HG02798 (cell line): ENCODE results near the gene HAGHL.
"Not testable (repeated sequence)": the region's sequence is repeated elsewhere in the genome, so short reads cannot be mapped to it uniquely, and the experiment has no call there.

ENCODE experiments used
- ATAC-seq: cut with Tn5 transposase; IDR thresholded peaks from one replicate; pipeline ENCODE4 v1.9.1; 2021; ENCODE audit warnings: mild to moderate bottlenecking; ENCODE audit not compliant: unreplicated experiment, poor library complexity

Gene HAGHL

DNA sequence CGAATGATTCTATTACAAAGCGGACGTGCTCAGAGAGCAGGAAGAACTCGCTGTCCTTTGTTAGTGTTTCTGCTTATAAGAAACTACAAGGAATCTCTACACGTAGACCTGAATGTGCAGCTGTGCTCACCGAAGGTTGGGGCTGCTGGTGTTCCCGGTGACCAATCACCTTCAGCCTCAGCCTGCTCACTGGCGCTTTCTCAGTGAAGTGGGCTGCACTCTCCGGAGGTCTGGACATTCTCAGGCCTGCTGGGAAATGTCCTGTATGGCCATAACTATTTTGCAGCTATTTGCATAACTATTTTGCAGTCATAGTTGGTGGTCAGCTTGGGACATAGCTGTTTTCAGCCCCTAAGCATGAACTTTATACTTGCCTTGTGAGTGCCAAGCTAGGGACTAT is 23.6 kb downstream of the HAGHL start:
- no peak for ATAC-seq

DNA sequence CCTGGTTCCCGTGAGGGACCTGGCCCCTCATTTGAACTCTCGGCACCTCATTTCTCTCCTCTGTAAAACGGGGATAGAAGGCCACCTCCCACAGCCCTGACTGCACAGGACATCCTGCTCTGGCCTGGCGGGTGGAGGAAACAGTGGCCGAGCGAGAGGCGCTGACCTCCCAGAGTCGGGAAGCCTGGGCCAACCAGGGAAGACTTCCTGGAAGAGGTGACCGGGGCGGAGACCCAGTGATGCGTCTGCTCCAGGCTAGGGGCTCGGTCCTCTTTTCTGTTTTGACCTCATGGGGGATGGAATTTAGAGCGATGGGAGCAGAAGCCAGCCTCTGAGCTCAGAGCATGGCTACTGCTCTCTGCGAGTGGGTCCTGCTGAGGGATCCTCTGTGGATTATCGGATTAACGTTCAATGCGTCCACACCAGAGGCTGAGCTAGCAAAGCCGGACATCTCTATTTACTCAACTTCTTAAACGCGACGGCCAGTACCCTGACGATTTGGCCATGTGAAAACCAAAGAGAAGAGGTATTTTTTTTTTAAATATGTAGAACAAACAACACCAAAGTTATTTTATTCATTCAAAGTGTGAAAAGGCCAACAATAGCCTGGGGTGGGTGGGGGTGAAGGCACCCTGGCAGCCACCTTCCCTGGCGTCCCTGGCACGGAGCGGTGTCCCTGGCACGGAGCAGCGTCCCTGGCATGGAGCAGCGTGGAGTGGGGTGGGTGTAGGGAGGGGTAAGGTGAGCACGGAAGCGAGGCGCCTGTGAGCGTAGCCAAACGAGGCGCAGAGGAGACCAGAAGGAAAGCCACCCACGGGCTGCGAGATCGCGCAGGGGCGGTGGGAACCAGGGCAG is 24.5 kb downstream of the HAGHL start:
- ATAC-seq, result no peak

DNA sequence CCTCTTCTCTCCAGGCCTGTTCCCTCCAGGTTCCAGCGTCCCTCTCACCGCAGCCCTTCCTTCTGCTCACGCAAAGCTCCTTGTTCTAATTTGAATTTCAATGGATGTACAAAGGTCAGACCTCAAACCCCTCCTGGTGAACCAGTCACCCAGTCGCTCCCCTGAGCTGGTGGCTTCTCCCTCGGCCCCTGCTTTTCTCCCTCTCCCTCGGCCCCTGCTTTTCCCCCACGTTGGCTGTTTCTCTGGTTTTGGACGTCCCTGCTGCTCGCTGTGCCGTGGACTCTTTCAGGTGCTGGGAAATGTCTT is 25.1 kb downstream of the HAGHL start:
- no peak for ATAC-seq

DNA sequence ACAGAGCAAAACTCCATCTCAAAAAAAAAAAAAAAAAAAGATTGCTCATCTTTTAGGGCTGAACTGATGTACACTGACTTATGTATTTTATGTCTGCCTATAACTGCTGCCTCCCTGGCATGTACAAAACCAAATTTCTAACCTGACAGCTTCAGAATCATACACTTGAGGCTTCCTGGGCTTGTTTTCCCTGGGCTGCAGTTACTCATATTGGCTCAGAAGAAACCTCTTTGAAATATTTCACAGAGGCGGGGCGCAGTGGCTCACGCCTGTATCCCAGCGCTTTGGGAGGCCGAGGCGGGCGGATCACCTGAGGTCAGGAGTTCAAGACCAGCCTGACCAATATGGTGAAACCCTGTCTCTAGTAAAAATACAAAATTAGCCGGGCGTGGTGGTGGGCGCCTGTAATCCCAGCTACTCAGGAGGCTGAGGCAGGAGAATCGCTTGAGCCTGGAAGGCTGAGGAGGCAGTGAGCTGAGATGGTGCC is 27.3 kb downstream of the HAGHL start:
- ATAC-seq, result not testable (repeated sequence)

DNA sequence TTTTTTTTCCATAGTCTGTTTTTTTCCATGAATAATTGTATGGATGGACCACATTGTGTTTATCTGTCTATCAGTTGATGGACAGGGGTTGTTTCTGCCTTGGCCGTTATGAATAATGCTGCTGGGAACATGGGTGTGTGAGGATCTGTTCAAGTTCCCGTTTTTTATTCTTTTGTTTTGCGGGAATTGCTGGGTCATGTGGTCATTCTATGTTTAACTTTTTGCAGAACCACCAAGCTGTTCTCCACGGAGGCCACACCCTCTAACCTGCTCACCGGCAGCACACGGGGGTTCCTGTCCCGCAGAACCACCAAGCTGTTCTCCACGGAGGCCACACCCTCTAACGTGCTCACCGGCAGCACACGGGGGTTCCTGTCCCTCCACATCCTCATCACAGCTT is 27.8 kb downstream of the HAGHL start:
- no peak for ATAC-seq

DNA sequence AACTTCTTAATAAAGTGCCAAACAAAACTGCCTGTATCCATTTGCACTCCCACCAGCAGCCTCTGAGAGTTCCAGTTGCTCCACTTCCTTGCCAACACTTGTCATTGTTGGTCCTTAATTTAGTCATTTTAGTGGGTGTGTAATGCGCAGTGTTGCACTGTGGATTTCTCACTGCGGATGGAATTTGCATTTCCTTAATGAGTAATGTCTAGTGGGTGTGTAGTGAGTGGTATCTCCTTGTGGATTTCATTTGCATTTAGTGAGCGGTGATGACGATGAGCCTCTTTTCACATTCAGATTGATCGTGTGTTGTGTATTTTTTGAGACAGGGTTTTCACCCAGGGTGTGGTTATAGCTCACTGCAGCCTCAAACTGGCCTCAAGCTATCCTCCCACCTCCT is 29.5 kb downstream of the HAGHL start:
- ATAC-seq, result no peak

DNA sequence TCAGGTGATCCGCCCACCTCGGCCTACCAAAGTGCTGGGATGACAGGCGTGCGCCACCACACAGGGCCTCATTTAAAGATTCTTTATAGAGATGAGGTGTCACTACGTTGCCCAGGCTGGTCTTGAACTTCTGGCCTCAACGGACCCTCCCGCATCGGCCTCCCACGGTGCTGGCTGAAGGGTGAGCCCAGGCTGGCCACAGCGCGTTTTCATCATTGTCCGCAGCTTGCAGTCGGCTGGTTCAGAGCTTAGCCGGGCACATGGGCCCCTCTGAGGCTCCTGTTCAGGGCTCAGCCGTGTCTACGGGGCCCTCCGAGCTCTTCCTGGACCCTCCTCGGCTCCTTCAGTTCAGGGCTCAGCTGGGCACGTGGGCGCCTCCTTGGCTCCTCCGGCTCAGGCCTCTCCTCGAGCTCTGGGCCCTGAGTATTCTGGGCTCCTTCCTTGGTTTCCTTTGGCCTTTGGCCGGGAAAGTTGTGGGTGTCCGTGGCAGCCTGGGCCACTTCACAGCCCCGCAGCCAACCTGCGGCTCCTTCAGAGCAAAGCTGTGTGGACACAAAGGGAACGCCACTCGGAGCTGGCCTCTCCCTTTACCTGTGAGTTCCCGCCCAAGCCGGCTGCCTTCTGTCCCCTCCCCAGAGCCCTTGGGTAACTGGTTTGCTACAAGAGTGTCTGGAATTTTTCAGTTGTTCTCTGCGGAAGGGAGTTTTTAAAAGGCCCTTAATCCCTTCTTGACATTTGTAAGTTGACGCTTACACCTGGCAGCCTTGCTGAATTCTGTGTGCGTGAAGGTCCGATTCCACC is 32.4 kb downstream of the HAGHL start:
- no peak for ATAC-seq

DNA sequence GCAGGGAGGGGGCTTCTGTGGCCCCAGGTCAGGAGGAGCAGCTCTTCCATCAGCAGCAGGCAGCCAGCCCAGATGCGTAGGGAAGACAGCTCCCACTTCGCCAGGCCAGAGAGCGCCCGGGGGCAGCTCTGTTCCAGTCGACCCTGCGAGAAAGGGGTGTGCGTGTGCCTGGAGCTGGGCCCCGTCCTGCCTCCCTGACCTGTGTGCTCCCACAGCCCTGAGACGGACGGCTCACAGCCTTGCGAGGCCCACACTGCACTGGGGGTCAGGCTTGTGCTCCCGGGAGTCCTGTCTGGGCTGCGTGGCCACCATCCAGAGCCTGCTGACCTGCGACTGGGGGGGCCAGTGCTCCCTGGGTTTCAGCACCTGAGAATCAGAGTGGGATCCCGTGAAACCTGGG is 33.2 kb downstream of the HAGHL start:
- ATAC-seq, result no peak

DNA sequence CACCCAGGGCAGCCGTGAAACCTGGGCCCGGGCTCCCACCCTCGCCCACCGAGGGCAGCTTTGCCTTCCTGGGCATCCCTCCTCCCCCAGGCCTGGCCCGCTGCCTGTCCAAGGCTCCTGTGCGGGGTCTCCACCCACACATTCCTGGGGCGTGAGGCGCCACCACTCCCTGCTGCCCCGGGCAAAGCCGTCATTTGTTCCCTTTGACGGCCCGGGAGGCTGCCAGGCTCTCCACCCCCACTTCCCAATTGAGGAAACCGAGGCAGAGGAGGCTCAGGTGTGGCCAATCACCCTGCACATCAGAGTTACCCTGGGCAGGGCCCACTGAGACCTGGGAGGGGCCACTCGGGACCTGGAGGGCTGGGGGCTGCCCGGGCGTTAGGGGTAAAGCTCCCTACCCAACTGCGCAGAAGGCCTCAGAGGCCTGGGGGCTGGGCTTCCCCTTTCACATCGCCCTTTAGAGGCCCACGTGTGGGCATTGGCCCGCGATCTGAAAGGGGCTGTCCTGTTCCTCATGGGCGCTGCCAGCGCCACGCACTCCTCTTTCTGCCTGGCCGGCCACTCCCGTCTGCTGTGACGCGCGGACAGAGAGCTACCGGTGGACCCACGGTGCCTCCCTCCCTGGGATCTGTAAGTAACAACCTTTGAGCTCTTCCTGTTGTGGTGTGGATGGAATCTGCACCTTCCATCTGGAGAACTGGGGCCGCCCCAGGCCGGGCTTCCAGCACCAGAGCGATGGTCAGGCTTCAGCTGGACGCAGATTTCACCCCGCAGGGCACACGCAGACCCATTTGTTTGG is 33.8 kb downstream of the HAGHL start, which contains the start of gene MSLN:
Gene MSLN, plus strand, starts transcription at position 190 of the 799 bp plus-strand sequence. CDS start 1,947 bp downstream, outside the sequence.
- no peak for ATAC-seq

DNA sequence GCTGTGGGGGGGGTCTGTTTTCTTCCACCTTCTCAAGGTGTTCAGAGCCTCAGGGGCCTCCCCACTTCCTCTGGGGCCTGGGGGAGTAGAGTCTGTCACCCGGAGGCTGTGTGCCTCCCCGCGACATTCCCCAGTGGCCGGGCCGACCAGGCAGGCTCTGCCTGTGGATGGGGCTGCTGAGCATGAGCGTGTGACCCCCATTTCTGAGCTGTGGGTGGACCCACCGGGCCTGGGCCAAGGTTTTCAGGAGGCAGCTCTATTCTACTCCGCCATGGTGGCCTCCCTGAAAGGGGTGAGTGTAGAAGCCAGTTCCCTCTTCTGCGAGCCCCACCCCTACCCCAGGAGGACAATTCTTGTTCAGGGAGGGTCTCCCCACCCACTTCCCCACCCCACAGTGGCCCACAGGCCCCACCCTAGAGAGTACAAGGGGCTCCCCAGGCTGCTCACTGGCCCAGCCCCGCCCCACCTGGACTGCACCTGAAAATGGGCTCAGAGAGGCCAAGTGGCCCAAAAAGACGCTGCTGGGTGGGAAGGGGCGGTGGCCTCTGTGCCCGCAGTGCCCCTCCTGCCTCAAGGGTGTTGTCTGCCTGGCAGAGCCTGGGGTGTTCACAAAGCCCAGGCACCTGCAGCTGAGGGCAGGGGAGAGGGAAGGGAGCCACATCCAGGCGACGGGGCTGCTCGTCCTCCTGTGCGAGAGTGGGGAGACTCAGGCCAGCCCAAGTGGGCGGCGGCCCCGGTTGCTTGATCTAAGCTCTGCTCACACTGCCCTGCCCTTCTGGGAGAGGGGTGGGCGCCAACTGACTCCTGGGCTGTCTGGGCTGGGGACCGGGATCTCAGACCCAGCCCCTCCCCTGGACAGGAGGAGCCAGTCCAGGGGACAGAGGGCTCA is 35.0 kb downstream of the HAGHL start:
- ATAC-seq, result no peak

DNA sequence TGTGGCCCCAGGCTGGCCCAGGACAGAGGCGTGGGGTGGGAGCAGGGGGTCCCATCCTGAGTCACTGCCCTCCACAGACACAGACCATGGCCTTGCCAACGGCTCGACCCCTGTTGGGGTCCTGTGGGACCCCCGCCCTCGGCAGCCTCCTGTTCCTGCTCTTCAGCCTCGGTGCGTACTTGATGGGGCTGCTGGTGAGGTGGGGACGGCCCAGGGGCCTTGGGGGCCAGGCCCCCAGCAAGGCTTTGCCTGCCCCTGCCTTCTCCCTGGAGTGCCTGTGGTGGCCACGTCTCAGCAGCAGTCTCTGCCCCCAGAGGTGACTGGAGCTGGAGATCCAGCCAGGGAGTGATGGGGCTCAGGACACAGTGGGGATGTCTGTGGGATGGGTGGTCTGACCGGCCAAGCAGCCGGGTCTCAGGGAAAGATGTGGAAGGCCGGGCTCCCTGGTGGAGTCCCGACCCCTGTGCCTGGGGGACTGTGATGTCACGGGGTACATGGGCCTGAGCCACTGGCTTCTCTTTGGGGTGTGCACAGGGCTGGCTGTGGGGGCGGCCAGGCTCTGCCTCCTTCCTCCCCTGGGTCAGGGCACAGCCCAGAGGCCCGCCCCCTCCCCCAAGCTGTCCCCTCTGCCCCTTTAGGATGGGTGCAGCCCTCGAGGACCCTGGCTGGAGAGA is 35.8 kb downstream of the HAGHL start:
- no peak for ATAC-seq

DNA sequence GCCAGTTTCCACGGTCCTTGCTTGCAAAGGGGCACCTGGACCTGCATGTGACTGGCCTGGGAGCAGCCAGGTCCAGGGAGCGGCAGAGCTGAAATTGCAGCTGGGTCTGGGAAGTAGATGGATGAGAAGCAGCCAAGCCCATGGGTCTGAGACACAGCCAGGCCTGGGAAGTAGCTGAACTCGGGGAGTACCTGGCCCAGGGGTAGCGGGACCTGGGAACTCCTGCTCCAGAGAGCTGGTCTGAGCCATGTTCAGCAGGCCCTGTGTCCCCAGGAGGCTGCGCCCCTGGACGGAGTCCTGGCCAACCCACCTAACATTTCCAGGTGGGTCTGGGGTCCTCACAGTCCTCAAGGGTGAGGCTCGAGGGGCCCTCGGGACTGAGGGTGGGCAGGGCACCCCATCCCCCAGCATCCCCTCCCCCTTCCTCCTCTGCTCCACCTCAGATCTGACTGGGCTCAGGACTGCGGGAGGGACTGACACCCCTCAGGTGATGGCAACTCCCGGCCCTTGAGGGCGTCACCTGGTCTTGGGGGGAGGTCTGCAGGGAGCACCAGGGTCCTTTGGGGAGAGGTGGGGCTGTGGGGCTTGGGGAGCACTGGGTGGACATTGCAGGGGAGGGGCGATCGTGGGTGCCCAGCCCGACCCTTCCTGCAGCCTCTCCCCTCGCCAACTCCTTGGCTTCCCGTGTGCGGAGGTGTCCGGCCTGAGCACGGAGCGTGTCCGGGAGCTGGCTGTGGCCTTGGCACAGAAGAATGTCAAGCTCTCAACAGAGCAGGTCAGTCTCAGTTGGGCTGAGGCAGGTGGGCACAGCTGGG is 36.7 kb downstream of the HAGHL start:
- no peak for ATAC-seq

DNA sequence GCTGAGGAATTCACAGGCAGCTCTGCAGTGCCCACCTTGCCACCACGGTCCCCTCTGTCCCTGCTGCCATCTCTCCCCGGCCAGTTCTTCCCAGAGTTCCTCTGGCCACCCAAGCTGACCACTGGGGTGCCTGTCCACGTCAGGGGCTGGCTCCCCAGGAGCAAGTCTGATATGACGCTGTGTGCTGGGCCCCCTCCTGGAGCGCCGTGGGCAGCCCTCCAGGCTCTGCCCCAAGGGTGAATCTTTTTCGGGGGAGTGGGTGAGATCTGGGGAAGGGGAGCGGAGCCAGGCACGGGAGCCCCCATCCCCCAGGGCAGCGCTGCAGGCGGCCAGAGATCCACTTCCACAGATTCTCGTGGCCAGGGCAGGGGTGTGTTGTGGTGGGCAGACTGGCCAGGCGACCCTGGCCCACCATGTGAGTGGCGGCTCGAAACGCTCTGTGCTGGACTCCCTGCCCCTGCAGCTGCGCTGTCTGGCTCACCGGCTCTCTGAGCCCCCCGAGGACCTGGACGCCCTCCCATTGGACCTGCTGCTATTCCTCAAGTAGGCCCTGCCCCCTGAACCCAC is 37.4 kb downstream of the HAGHL start:
- no peak for ATAC-seq

DNA sequence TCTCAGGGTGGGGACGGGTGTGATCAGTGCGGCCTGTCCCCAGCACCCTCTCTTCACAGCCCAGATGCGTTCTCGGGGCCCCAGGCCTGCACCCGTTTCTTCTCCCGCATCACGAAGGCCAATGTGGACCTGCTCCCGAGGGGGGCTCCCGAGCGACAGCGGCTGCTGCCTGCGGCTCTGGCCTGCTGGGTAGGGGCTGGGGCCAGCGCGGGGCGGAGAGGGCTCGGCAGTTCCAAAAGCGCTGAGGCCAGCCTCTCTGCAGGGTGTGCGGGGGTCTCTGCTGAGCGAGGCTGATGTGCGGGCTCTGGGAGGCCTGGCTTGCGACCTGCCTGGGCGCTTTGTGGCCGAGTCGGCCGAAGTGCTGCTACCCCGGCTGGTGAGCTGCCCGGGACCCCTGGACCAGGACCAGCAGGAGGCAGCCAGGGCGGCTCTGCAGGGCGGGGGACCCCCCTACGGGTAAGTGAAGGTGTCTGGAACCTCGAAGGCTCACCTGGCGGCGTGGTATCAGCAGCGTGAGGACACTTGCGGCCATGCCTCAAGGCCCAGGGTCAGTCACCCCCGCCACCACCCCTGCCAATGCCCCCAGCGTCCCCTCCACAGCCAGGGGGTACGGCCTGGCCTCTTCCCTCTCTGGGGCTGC is 38.1 kb downstream of the HAGHL start:
- no peak for ATAC-seq

DNA sequence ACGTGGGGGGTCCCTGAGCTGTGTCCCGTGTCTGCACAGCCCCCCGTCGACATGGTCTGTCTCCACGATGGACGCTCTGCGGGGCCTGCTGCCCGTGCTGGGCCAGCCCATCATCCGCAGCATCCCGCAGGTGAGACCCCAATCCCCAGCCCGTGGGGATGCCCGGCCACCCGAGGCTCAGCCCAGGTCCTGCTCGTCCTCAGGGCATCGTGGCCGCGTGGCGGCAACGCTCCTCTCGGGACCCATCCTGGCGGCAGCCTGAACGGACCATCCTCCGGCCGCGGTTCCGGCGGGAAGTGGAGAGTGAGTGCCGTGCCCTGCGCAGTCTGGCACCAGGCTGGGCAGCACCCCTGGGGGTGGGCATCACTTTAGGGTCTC is 38.6 kb downstream of the HAGHL start:
- ATAC-seq, result no peak

DNA sequence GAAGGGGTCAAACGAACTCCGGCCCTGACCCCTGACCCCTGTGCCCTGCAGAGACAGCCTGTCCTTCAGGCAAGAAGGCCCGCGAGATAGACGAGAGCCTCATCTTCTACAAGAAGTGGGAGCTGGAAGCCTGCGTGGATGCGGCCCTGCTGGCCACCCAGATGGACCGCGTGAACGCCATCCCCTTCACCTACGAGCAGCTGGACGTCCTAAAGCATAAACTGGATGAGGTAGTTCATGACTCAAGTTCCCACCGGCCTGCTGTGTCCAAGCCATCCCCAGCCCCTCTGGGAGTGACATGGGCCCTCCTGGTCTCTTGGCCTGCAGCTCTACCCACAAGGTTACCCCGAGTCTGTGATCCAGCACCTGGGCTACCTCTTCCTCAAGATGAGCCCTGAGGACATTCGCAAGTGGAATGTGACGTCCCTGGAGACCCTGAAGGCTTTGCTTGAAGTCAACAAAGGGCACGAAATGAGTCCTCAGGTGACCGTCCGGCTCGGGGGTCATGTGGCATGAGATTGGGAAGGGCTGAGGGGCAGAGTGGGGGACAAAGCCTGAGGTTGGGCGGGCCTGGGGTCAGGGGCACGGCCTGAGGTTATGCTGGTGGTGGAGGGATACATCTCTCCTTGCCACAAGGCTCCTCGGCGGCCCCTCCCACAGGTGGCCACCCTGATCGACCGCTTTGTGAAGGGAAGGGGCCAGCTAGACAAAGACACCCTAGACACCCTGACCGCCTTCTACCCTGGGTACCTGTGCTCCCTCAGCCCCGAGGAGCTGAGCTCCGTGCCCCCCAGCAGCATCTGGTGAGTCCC is 39.3 kb downstream of the HAGHL start:
- no peak for ATAC-seq
